ENCODE measurements around the gene STARD13.

Gene STARD13

GRCh38 chr13:33139184-33139583 lies 146.4 kb downstream of the STARD13 start:
- DNase-seq (ENCODE audit: low spot score in 2 of 2): no peak
- no peaks in the 10 kb centered on the region for H3K4me1 Mint-ChIP-seq
- H3K27me3 Mint-ChIP-seq: no peaks in the 10 kb centered on the region
- no peak overlapping the region for H3K4me3 Mint-ChIP-seq
- no peaks in the 10 kb centered on the region for H3K9me3 Mint-ChIP-seq
- no peak overlapping the region for H3K27ac Mint-ChIP-seq (ENCODE audit: low read depth)
- no peaks in the 10 kb centered on the region for H3K36me3 Mint-ChIP-seq (ENCODE audit: insufficient read depth)
- ATAC-seq (replicated peaks; ENCODE audit: extremely low read depth, poor library complexity, severe bottlenecking): no peak

- ATAC-seq (replicated peaks; ENCODE audit: extremely low read depth, poor library complexity, severe bottlenecking) (no peak), DNase-seq (ENCODE audit: low spot score in 2 of 2) (no peak)
- H3K27me3 Mint-ChIP-seq: no peaks in the 10 kb centered on the region
- H3K9me3 Mint-ChIP-seq: no peaks in the 10 kb centered on the region
- H3K36me3 Mint-ChIP-seq (ENCODE audit: insufficient read depth): no peaks in the 10 kb centered on the region
- no peak overlapping the region for H3K27ac Mint-ChIP-seq (ENCODE audit: low read depth)
- no peak overlapping the region for H3K4me3 Mint-ChIP-seq
- no peaks in the 10 kb centered on the region for H3K4me1 Mint-ChIP-seq
Observed at GRCh38 chr13:33138441-33138840, 147.1 kb downstream of the STARD13 start.

- H3K4me3 Mint-ChIP-seq: no peak overlapping the region
- H3K27me3 Mint-ChIP-seq: no peaks in the 10 kb centered on the region
- no peaks in the 10 kb centered on the region for H3K36me3 Mint-ChIP-seq (ENCODE audit: insufficient read depth)
- no peak overlapping the region for H3K27ac Mint-ChIP-seq (ENCODE audit: low read depth)
- ATAC-seq (replicated peaks; ENCODE audit: extremely low read depth, poor library complexity, severe bottlenecking): no peak
- no peak for DNase-seq (ENCODE audit: low spot score in 2 of 2)
- no peaks in the 10 kb centered on the region for H3K4me1 Mint-ChIP-seq
- H3K9me3 Mint-ChIP-seq: no peaks in the 10 kb centered on the region
Observed at GRCh38 chr13:33137721-33138120, 147.8 kb downstream of the STARD13 start.

- Mint-ChIP-seq H3K4me1 (no peaks in the 10 kb centered on the region), H3K4me3 (no peak overlapping the region), H3K27ac (ENCODE audit: low read depth) (no peak overlapping the region), H3K9me3 (no peaks in the 10 kb centered on the region), H3K36me3 (ENCODE audit: insufficient read depth) (no peaks in the 10 kb centered on the region), H3K27me3 (no peaks in the 10 kb centered on the region)
- ATAC-seq (replicated peaks; ENCODE audit: extremely low read depth, poor library complexity, severe bottlenecking) (no peak), DNase-seq (ENCODE audit: low spot score in 2 of 2) (no peak)
Observed at GRCh38 chr13:33135097-33135496, 150.5 kb downstream of the STARD13 start.

GRCh38 chr13:33134213-33134612 lies 151.3 kb downstream of the STARD13 start:
- Mint-ChIP-seq H3K4me1 (no peaks in the 10 kb centered on the region), H3K27me3 (no peaks in the 10 kb centered on the region), H3K9me3 (no peaks in the 10 kb centered on the region), H3K36me3 (ENCODE audit: insufficient read depth) (no peaks in the 10 kb centered on the region), H3K4me3 (no peak overlapping the region), H3K27ac (ENCODE audit: low read depth) (no peak overlapping the region)
- ATAC-seq (replicated peaks; ENCODE audit: extremely low read depth, poor library complexity, severe bottlenecking) (no peak), DNase-seq (ENCODE audit: low spot score in 2 of 2) (no peak)

- Mint-ChIP-seq H3K4me1 (no peaks in the 10 kb centered on the region), H3K27me3 (no peaks in the 10 kb centered on the region), H3K4me3 (no peak overlapping the region), H3K9me3 (no peaks in the 10 kb centered on the region), H3K36me3 (ENCODE audit: insufficient read depth) (no peaks in the 10 kb centered on the region), H3K27ac (ENCODE audit: low read depth) (no peak overlapping the region)
- DNase-seq (ENCODE audit: low spot score in 2 of 2): no peak
- ATAC-seq (replicated peaks; ENCODE audit: extremely low read depth, poor library complexity, severe bottlenecking): no peak
Observed at GRCh38 chr13:33132644-33133440, 152.7 kb downstream of the STARD13 start.

- Mint-ChIP-seq H3K9me3 (no peaks in the 10 kb centered on the region), H3K4me3 (no peak overlapping the region), H3K27me3 (no peaks in the 10 kb centered on the region), H3K27ac (ENCODE audit: low read depth) (no peak overlapping the region), H3K36me3 (ENCODE audit: insufficient read depth) (no peaks in the 10 kb centered on the region), H3K4me1 (no peaks in the 10 kb centered on the region)
- no peak for DNase-seq (ENCODE audit: low spot score in 2 of 2)
- no peak for ATAC-seq (replicated peaks; ENCODE audit: extremely low read depth, poor library complexity, severe bottlenecking)
Observed at GRCh38 chr13:33129886-33130285, 155.7 kb downstream of the STARD13 start.

GRCh38 chr13:33129094-33129832 lies 156.3 kb downstream of the STARD13 start:
- no peaks in the 10 kb centered on the region for H3K36me3 Mint-ChIP-seq (ENCODE audit: insufficient read depth)
- ATAC-seq (replicated peaks; ENCODE audit: extremely low read depth, poor library complexity, severe bottlenecking) (no peak), DNase-seq (ENCODE audit: low spot score in 2 of 2) (no peak)
- H3K27ac Mint-ChIP-seq (ENCODE audit: low read depth): no peak overlapping the region
- no peaks in the 10 kb centered on the region for H3K4me1 Mint-ChIP-seq
- H3K27me3 Mint-ChIP-seq: no peaks in the 10 kb centered on the region
- no peak overlapping the region for H3K4me3 Mint-ChIP-seq
- no peaks in the 10 kb centered on the region for H3K9me3 Mint-ChIP-seq

GRCh38 chr13:33128134-33128533 lies 157.4 kb downstream of the STARD13 start:
- no peak for ATAC-seq (replicated peaks; ENCODE audit: extremely low read depth, poor library complexity, severe bottlenecking)
- DNase-seq (ENCODE audit: low spot score in 2 of 2): no peak
- Mint-ChIP-seq H3K36me3 (ENCODE audit: insufficient read depth) (no peaks in the 10 kb centered on the region), H3K27me3 (no peaks in the 10 kb centered on the region), H3K27ac (ENCODE audit: low read depth) (no peak overlapping the region), H3K4me1 (no peaks in the 10 kb centered on the region), H3K4me3 (no peak overlapping the region), H3K9me3 (no peaks in the 10 kb centered on the region)

GRCh38 chr13:33127009-33127551 lies 158.5 kb downstream of the STARD13 start:
- Mint-ChIP-seq H3K9me3 (no peaks in the 10 kb centered on the region), H3K27me3 (no peaks in the 10 kb centered on the region), H3K4me3 (no peak overlapping the region), H3K27ac (ENCODE audit: low read depth) (no peak overlapping the region), H3K36me3 (ENCODE audit: insufficient read depth) (no peaks in the 10 kb centered on the region), H3K4me1 (no peaks in the 10 kb centered on the region)
- DNase-seq (ENCODE audit: low spot score in 2 of 2) (no peak), ATAC-seq (replicated peaks; ENCODE audit: extremely low read depth, poor library complexity, severe bottlenecking) (no peak)

- H3K9me3 Mint-ChIP-seq: no peaks in the 10 kb centered on the region
- H3K36me3 Mint-ChIP-seq (ENCODE audit: insufficient read depth): no peaks in the 10 kb centered on the region
- DNase-seq (ENCODE audit: low spot score in 2 of 2): no peak
- no peaks in the 10 kb centered on the region for H3K4me1 Mint-ChIP-seq
- H3K27ac Mint-ChIP-seq (ENCODE audit: low read depth): no peak overlapping the region
- H3K27me3 Mint-ChIP-seq: no peaks in the 10 kb centered on the region
- no peak for ATAC-seq (replicated peaks; ENCODE audit: extremely low read depth, poor library complexity, severe bottlenecking)
- H3K4me3 Mint-ChIP-seq: no peak overlapping the region
Observed at GRCh38 chr13:33125821-33126570, 159.6 kb downstream of the STARD13 start.

- no peaks in the 10 kb centered on the region for H3K27me3 Mint-ChIP-seq
- H3K36me3 Mint-ChIP-seq (ENCODE audit: insufficient read depth): no peaks in the 10 kb centered on the region
- no peak for DNase-seq (ENCODE audit: low spot score in 2 of 2)
- no peak for ATAC-seq (replicated peaks; ENCODE audit: extremely low read depth, poor library complexity, severe bottlenecking)
- H3K4me1 Mint-ChIP-seq: no peaks in the 10 kb centered on the region
- H3K4me3 Mint-ChIP-seq: no peak overlapping the region
- H3K9me3 Mint-ChIP-seq: no peaks in the 10 kb centered on the region
- H3K27ac Mint-ChIP-seq (ENCODE audit: low read depth): no peak overlapping the region
Observed at GRCh38 chr13:33123066-33123859, 162.3 kb downstream of the STARD13 start.

Measured in central memory CD8-positive, alpha-beta T cell (primary cell).